GM10266 (cell line): ENCODE measurements around the gene ARL15.
A peak's percentile ranks its signal among the peaks of the same experiment; 100 is the strongest.

Experiments used
- DNase-seq: peaks from one replicate; pipeline ENCODE4 v3.0.0; 2012; ENCODE audit errors: extremely low spot score
- CTCF ChIP-seq: IDR thresholded peaks from 2 replicates; pipeline ENCODE4 v1.5.1; 2012; ENCODE audit warnings: mild to moderate bottlenecking, low read depth; ENCODE audit not compliant: control insufficient read depth, insufficient read depth; ENCODE audit errors: missing control alignments

Gene ARL15

GRCh38 chr5:54115735-54116403 is 194.5 kb downstream of the ARL15 start:
- TF ChIP-seq CTCF, result no peak
- peak; percentile 6 for DNase-seq

DNA sequence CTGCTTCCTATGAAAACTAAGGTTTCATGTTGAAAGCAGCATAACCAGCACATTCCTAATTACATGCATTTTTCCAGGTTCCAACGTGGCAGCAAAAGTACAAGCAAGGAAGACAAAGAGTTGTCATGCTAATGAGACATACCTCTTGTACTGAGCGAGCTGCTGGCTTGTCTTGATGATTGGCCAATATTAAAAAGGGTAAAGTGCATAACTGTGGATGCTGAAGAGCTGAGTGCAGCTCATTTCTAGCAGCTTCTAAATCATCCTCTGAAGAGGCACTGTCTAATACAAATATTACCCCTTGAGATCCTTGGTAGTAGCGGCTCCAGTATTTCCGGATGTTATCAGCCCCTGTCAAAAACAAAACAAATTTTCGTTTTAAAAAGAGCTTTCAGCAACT is 197.3 kb downstream of the ARL15 start:
- DNase-seq, result no peak
- TF ChIP-seq CTCF, result no peak

DNA sequence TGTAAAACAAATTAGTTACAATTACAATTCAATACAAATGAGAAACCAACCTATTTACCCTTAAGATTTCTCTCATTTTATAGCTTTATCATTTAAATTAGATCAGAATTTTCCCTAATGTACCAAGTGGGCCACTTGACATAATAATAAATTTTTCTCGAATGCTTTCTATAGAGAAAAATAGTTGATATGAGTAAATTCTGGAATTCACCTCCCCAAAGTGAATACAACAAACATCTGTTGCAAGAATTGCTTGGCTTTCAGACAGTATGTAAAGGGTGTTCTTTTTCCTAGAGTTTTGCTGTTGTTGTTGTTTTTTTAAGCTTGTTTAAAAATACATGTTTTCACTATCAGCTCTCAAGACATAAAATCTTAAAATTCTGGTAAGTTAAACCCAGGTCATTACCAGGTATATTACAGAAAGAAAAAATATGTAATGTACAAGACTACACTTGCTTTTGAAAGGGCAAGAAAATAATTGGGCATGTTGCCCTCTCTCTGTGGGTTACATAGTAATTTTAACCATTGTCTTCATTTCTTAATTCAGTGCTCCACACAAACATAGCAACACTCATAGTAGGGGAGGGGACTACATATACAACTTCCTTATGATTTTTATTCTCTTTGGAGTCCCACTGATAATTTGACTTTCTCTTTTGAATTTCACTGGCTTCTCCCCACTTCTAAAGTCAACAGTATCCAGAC is 200.6 kb downstream of the ARL15 start:
- DNase-seq, result no peak
- no peak for TF ChIP-seq CTCF

- no peak for TF ChIP-seq CTCF
- DNase-seq, result no peak
Observed at GRCh38 chr5:54108136-54108535, 202.2 kb downstream of the ARL15 start.

GRCh38 chr5:54103871-54104270 is 206.5 kb downstream of the ARL15 start:
- TF ChIP-seq CTCF, result no peak
- no peak for DNase-seq

GRCh38 chr5:54098267-54098666 is 212.1 kb downstream of the ARL15 start:
- no peak for TF ChIP-seq CTCF
- DNase-seq, result no peak

GRCh38 chr5:54095969-54096368 is 214.4 kb downstream of the ARL15 start:
- no peak for TF ChIP-seq CTCF
- DNase-seq, result no peak
